Measurements from ENCODE around the gene HSD17B13.
"Not testable (repeated sequence)": the region's sequence is repeated elsewhere in the genome, so short reads cannot be mapped to it uniquely, and the experiment has no call there.

The HSD17B13 gene

DNA sequence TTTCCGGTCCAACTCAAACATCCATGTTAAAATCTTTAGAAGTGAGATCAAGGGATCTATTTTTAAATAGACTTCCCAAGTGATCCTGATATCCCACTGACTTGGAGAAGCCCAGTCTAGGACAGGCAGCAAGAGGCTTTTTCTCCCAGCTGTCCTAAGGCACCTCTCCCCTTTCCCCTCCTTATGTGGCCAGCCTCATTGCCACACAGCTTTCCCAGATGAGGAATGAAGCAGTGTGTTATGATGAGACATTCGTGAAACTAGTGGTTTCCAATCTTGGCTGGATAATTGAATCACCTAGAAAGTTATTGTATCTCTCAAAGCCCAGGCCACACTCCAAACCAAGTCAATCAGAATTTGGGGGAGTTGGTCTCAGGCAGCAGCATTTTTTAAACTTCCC lies 16.8 kb upstream of the HSD17B13 start:
- Mint-ChIP-seq H3K9me3 (peaks cover 3% of the 10 kb centered on the region), H3K27ac (no peak overlapping the region), H3K27me3 (no peaks in the 10 kb centered on the region), H3K36me3 (peaks cover 55% of the 10 kb centered on the region), H3K4me1 (no peaks in the 10 kb centered on the region), H3K4me3 (no peak overlapping the region)
- ATAC-seq (ENCODE audit: low read depth) (no peak), DNase-seq (ENCODE audit: low spot score in 2 of 2) (no peak)

DNA sequence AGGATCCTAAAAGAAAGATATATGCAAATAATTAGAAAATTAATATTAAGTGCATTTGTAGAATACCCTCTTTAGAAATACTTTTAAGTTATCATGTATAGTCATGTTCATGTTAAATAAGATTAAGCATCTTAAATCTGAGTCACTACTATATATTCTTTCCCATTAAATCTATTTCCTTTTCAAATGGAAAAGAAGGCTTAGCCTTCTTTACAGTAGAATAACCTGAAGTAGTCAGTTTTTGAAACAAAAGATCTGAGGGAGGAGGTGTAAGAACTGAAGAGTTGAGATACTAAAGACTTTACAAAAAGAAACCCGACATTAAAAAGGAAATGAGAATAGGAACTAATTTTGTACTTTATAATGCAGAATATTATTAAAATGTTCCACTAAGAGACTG lies 14.7 kb upstream of the HSD17B13 start:
- Mint-ChIP-seq H3K36me3 (peaks cover 51% of the 10 kb centered on the region), H3K27me3 (no peaks in the 10 kb centered on the region), H3K9me3 (peaks cover 12% of the 10 kb centered on the region), H3K27ac (no peak overlapping the region), H3K4me1 (no peaks in the 10 kb centered on the region), H3K4me3 (no peak overlapping the region)
- ATAC-seq (ENCODE audit: low read depth) (no peak), DNase-seq (ENCODE audit: low spot score in 2 of 2) (no peak)

DNA sequence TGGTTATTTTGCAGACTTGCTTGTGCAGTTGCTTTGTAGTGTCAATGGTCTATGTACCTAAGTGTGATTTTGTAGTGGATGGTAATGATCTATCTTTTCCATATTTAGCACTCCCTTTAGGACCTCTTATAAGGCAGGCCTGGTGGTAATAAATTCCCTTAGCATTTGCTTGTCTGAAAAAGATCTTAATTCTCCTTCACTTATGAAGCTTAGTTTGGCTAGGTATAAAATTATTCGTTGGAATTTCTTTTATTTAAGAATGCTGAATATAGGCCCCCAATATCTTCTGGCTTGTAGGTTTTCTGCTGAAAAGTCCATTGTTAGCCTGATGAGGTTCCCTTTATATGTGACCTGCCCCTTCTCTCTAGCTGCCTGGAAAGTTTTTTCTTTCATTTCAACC lies 10.6 kb upstream of the HSD17B13 start:
- no peak overlapping the region for H3K27ac Mint-ChIP-seq
- peaks cover 37% of the 10 kb centered on the region for H3K36me3 Mint-ChIP-seq
- peaks cover 37% of the 10 kb centered on the region for H3K9me3 Mint-ChIP-seq

DNA sequence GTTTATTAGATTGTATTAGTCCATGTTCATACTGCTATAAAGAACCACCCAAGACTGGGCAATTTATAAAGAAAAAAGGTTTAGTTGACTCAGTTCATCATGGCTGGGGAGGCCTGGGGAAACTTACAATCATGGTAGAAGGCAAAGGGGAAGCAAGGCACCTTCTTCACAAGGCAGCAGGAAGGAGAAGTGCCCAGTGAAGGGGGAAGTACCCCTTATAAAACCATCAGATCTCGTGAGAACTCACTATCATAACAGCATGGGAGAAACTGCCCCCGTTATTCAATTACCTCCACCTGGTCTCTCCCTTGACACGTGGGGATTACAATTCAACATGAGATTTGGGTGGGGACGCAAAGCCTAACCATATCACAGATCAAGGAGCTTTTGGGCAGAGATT lies 8.1 kb upstream of the HSD17B13 start:
- Mint-ChIP-seq H3K4me1 (no peaks in the 10 kb centered on the region), H3K36me3 (peaks cover 20% of the 10 kb centered on the region), H3K9me3 (peaks cover 37% of the 10 kb centered on the region), H3K27ac (no peak overlapping the region), H3K27me3 (no peaks in the 10 kb centered on the region), H3K4me3 (no peak overlapping the region)
- ATAC-seq (ENCODE audit: low read depth) (no peak), DNase-seq (ENCODE audit: low spot score in 2 of 2) (no peak)

More for the DNA sequence above, 10.6 kb upstream of the HSD17B13 start:
- no peak for ATAC-seq (ENCODE audit: low read depth)
- no peak for DNase-seq (ENCODE audit: low spot score in 2 of 2)
- H3K4me3 Mint-ChIP-seq, result no peak overlapping the region
- no peaks in the 10 kb centered on the region for H3K27me3 Mint-ChIP-seq
- H3K4me1 Mint-ChIP-seq, result no peaks in the 10 kb centered on the region

DNA sequence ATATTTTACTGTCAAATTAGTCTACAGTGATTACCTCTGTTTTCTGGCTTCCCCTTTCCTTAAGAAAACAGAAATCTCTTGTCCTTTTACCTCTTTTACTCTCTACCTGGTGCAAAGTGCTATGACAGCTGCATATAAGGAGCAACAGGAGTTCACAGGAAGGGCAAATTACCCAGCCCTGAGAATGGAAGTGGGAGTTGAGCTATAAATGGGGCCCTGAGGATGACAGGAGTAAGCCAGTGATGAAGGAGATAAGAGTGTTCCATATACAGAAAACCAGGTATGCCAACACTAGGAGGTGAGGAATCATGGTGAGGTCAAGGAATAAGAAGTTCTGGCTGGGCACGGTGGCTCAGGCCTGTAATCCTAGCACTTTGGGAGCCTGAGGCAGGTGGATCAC lies 4.5 kb upstream of the HSD17B13 start:
- H3K4me1 Mint-ChIP-seq, result no peaks in the 10 kb centered on the region

DNA sequence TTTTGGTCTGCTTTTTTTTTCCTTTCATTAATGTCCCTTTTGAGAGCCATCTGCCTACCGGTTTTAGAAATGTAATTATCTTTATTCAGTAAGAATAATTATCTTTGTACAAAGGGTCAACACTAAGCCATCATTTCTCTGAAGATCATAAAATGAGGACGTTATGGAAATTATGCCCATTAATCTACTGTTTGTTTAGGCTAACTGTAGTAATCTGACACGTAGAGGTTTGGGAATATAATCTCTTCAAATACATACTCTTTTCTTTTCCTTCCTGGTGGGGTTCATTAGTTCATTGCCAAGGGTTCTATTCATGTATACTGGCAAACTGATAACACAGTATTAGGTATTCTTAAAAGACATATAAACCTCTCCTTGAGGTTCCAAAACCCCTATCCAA lies 3.8 kb upstream of the HSD17B13 start:
- H3K36me3 Mint-ChIP-seq, result peaks cover 7% of the 10 kb centered on the region
- peaks cover 17% of the 10 kb centered on the region for H3K9me3 Mint-ChIP-seq
- ATAC-seq (ENCODE audit: low read depth) (no peak), DNase-seq (ENCODE audit: low spot score in 2 of 2) (no peak)
- H3K27ac Mint-ChIP-seq, result no peak overlapping the region
- no peak overlapping the region for H3K4me3 Mint-ChIP-seq
- H3K4me1 Mint-ChIP-seq, result no peaks in the 10 kb centered on the region
- H3K27me3 Mint-ChIP-seq, result no peaks in the 10 kb centered on the region

More for the DNA sequence above, 4.5 kb upstream of the HSD17B13 start:
- ATAC-seq (ENCODE audit: low read depth) (no peak), DNase-seq (ENCODE audit: low spot score in 2 of 2) (no peak)
- H3K36me3 Mint-ChIP-seq, result peaks cover 7% of the 10 kb centered on the region
- H3K9me3 Mint-ChIP-seq, result peaks cover 23% of the 10 kb centered on the region
- H3K27ac Mint-ChIP-seq, result no peak overlapping the region
- no peaks in the 10 kb centered on the region for H3K27me3 Mint-ChIP-seq
- H3K4me3 Mint-ChIP-seq, result no peak overlapping the region

DNA sequence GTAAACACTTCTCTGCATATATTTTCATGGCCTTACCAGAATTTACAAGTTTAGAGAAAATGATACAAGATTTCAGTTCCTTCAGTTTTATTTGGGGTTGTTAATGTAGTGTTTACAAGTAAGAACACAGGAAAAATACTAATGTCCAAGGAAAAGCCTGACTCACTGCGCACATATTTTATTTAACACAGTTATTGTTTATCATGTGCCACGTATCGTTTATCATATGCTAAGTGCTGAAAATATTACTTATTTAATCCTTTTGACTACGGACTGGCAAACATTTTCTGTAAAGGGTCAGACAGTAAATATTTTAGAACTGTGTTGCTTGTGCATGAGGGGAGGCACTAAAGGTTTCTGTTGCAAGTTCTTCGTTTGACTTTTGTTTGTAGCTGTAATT lies 794 bp downstream of the HSD17B13 start:
- Mint-ChIP-seq H3K27ac (no peak overlapping the region), H3K36me3 (peaks cover 2% of the 10 kb centered on the region), H3K4me1 (no peaks in the 10 kb centered on the region), H3K9me3 (no peaks in the 10 kb centered on the region), H3K27me3 (no peaks in the 10 kb centered on the region), H3K4me3 (no peak overlapping the region)
- no peak for ATAC-seq (ENCODE audit: low read depth)
- no peak for DNase-seq (ENCODE audit: low spot score in 2 of 2)

DNA sequence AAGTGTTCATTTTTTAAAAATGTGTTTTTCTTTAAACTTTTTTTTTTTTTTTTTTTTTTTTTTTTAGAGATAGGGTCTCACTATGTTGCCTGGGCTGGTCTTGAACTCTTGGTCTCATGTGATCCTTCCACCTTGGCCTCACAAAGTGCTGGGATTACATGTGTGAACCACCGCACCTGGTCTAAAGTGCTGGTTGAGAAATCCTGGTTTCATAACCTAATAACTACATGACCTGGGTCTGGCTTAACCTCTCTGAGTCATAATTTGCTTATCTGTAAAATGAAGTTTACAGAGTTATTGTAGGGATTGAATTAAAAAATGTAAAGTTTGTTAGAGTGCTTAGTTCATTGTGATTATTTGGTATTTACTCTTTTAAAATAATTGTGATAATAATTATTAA lies 5.2 kb downstream of the HSD17B13 start:
- H3K27me3 Mint-ChIP-seq, result no peaks in the 10 kb centered on the region

DNA sequence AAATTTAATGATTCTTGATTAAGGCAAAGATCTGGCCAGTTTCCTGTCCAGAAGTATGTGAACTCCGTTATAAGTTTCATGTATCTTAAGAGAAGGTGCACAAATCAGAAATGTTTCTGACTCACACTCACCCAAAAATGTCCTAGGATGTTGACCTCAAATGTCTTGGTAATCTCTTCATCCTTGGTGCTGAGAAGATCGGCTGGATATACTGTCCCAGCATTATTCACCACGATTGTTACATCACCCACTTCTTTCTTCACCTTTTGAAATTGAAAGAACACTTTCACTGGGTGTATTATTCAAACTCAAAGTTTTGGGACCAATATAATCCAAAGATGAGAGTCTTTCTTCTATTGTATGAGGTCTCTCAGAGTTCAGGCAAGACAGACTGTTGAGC lies 5.7 kb downstream of the HSD17B13 start:
- no peak overlapping the region for H3K4me3 Mint-ChIP-seq
- no peaks in the 10 kb centered on the region for H3K4me1 Mint-ChIP-seq
- H3K36me3 Mint-ChIP-seq, result no peaks in the 10 kb centered on the region
- no peak for ATAC-seq (ENCODE audit: low read depth)
- DNase-seq (ENCODE audit: low spot score in 2 of 2), result no peak
- no peaks in the 10 kb centered on the region for H3K27me3 Mint-ChIP-seq
- H3K9me3 Mint-ChIP-seq, result no peaks in the 10 kb centered on the region
- H3K27ac Mint-ChIP-seq, result no peak overlapping the region

More for the DNA sequence above, 5.2 kb downstream of the HSD17B13 start:
- H3K36me3 Mint-ChIP-seq, result no peaks in the 10 kb centered on the region
- no peak overlapping the region for H3K4me3 Mint-ChIP-seq
- no peaks in the 10 kb centered on the region for H3K4me1 Mint-ChIP-seq
- ATAC-seq (ENCODE audit: low read depth) (no peak), DNase-seq (ENCODE audit: low spot score in 2 of 2) (no peak)
- no peak overlapping the region for H3K27ac Mint-ChIP-seq
- no peaks in the 10 kb centered on the region for H3K9me3 Mint-ChIP-seq

DNA sequence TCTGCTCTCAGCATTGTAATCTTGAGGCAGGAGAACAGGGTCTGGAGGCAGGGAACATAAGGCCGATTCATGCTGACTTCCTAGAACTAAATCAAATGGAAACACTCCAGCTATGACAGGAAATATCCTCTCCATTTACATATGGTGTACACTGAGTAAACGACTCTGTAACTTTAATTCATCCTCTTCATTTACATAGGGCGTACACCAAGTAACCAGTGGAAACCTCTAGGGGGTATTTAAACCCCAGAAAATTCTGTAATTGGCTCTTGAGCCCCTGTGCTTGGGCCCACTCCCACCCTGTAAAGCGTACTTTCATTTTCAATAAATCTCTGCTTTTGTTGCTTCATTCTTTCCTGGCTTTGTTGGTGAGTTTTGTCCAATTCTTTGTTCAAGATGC lies 7.7 kb downstream of the HSD17B13 start:
- not testable (repeated sequence) for H3K27ac Mint-ChIP-seq

DNA sequence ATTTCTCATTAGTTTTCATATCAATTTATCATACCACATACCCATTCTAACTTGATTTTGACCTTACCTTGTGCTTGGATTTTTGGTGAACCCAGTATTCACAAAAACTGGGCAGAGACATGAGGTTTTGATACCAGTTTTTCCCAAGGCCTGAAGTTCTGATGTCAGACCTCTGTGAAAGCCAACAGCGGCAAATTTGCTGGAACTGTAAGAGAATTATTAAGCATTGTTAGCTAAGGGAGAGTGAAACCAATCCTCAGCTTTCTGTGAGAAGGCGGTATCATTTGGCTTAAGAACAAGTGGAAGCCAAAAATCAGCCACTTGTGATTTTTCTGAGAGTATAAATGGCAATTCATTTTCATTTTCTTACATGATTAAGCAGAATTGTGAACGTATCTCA lies 8.9 kb downstream of the HSD17B13 start:
- Mint-ChIP-seq H3K4me3 (no peak overlapping the region), H3K4me1 (no peaks in the 10 kb centered on the region), H3K27me3 (no peaks in the 10 kb centered on the region), H3K27ac (no peak overlapping the region), H3K36me3 (peaks cover 3% of the 10 kb centered on the region), H3K9me3 (no peaks in the 10 kb centered on the region)
- no peak for DNase-seq (ENCODE audit: low spot score in 2 of 2)
- no peak for ATAC-seq (ENCODE audit: low read depth)

More for the DNA sequence above, 7.7 kb downstream of the HSD17B13 start:
- H3K4me1 Mint-ChIP-seq; H3K4me3 Mint-ChIP-seq; H3K9me3 Mint-ChIP-seq; H3K27me3 Mint-ChIP-seq; ATAC-seq (ENCODE audit: low read depth); DNase-seq (ENCODE audit: low spot score in 2 of 2); H3K36me3 Mint-ChIP-seq: not testable (repeated sequence)

DNA sequence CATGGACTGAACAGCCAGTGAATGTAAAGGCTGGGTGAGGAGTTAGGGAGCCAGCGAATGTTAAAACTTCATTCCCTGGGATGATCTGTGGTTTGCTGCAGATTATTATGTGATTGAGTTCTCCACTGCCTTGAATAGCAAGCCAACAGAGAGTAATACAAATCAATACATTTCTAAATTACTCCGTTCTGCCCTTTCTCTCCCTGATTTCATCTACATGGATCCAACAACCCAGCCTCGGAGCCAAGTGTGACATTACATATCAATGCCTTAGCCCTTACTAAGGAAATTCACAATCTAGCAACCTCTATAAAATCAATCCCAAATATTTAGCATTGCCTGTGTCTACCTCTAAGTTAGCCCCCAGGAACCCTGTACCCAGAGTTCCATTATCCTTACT lies 11.0 kb downstream of the HSD17B13 start:
- Mint-ChIP-seq H3K27me3 (no peaks in the 10 kb centered on the region), H3K9me3 (peaks cover 1% of the 10 kb centered on the region), H3K27ac (no peak overlapping the region), H3K36me3 (peaks cover 5% of the 10 kb centered on the region), H3K4me3 (no peak overlapping the region), H3K4me1 (no peaks in the 10 kb centered on the region)
- no peak for DNase-seq (ENCODE audit: low spot score in 2 of 2)
- no peak for ATAC-seq (ENCODE audit: low read depth)

DNA sequence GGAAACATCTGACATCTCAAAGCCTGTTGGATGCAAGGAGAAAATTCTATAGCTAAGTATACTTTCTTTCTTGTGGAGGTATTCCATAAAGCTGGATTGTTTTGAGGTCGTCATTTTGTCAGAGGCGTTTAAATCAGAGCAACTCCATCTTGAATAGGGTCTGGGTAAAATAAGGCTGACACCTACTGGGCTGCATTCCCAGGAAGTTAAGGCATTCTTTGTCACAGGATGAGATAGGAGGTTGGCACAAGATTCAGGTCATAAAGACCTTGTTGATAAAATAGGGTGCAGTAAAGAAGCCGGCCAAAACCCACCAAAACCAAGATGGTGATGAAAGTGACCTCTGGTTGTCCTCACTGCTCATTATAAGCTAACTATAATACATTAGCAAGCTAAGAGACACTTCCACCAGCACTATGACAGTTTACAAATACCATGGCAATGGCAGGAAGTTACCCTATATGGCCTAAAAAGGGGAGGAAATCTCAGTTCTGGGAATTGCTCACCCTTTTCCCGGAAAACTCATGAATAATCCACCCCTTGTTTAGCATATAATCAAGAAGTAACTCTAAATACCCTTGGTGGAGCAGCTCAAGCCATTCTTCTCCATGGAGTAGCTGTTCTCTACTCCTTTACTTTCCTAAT lies 11.9 kb downstream of the HSD17B13 start:
- Mint-ChIP-seq H3K36me3 (peaks cover 6% of the 10 kb centered on the region), H3K4me3 (no peak overlapping the region), H3K27me3 (no peaks in the 10 kb centered on the region), H3K27ac (no peak overlapping the region), H3K9me3 (peaks cover 1% of the 10 kb centered on the region), H3K4me1 (no peaks in the 10 kb centered on the region)
- DNase-seq (ENCODE audit: low spot score in 2 of 2) (no peak), ATAC-seq (ENCODE audit: low read depth) (no peak)

DNA sequence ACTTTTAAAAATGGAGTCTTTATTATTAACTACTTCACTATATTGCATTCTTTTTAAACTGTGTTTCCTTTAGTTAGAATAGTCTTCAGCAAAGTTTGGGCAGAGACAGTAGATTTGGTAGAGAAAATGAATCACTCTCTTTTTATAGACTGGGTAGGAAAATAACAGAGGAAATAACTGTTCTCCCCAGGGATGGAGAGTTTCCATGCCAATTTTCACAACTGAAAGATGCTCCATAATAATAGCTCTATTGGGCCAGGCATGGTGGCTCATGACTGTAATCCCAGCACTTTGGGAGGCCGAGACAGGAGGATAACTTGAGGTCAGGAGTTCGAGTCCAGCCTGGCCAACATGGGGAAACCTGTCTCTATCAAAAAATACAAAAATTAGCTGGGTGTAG lies 13.1 kb downstream of the HSD17B13 start:
- H3K9me3 Mint-ChIP-seq, result peaks cover 1% of the 10 kb centered on the region
- DNase-seq (ENCODE audit: low spot score in 2 of 2) (no peak), ATAC-seq (ENCODE audit: low read depth) (no peak)
- H3K36me3 Mint-ChIP-seq, result peaks cover 8% of the 10 kb centered on the region
- H3K4me3 Mint-ChIP-seq, result no peak overlapping the region
- H3K27ac Mint-ChIP-seq, result no peak overlapping the region
- H3K27me3 Mint-ChIP-seq, result no peaks in the 10 kb centered on the region
- no peaks in the 10 kb centered on the region for H3K4me1 Mint-ChIP-seq

DNA sequence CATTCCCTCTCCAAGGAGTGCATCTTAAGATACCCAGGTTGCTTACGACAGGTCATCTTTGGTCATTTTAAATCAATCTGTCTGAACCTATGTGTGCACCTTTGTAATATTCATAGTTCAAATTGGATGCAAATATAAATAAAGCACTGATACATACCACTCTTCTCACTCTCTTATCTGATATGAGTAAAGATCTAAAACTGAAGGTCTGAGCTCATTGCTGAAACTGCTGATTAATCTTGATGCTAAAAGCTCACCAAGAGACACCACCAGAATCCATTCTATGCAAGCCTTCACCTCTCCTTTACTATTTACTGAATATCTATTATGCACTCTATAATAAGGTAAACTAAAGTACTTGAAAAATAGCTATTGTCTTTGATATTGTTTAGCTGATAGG lies 16.6 kb downstream of the HSD17B13 start:
- Mint-ChIP-seq H3K9me3 (peaks cover 1% of the 10 kb centered on the region), H3K4me1 (no peaks in the 10 kb centered on the region), H3K27ac (no peak overlapping the region), H3K27me3 (peaks cover 3% of the 10 kb centered on the region), H3K4me3 (no peak overlapping the region), H3K36me3 (peaks cover 9% of the 10 kb centered on the region)
- DNase-seq (ENCODE audit: low spot score in 2 of 2) (no peak), ATAC-seq (ENCODE audit: low read depth) (no peak)
